ENCODE measurements around the gene PPP1R9A.

The PPP1R9A gene

GRCh38 chr7:94912085-94912484, 4.7 kb downstream of the PPP1R9A start:
- DNase-seq: no peak

DNA sequence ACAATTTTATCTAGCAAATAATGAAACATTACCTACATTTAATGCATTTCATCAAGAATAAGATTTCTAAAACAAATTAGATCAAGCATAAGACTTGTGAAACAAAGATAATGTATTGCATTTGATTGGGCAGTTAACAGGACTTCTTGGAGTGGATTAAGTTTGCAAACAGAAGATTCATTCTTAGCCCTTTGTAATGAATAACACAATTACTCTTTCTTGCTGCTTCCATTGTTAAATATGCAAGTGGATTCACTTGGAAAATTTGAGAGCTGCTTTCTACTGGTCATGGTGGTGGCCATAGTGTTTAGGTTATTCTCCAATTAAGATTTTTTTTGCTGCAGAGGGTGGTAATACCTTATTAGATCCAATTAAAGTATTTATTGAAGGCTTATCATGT, 6.0 kb downstream of the PPP1R9A start:
- DNase-seq: no peak

- no peak for DNase-seq
These were observed 14.5 kb downstream of the PPP1R9A start for GRCh38 chr7:94921911-94922310.

DNA sequence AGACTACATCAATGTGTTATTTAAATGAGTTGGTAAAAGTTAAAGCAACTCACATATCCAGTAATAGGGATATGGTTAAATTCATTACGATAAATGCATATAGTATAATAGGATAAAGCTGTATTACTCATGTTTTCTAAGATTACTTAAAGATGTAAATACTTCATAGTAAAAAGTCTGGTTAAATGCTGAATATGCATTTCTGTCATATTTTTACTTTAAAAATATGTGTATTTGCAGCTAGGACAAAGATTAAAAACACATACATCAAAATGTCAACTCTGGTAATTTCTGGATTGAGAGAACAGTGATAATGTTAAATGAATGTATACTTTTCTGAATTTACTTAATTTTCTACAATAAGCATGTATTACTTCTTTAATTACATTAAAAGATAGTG, 15.1 kb downstream of the PPP1R9A start:
- DNase-seq: no peak

DNA sequence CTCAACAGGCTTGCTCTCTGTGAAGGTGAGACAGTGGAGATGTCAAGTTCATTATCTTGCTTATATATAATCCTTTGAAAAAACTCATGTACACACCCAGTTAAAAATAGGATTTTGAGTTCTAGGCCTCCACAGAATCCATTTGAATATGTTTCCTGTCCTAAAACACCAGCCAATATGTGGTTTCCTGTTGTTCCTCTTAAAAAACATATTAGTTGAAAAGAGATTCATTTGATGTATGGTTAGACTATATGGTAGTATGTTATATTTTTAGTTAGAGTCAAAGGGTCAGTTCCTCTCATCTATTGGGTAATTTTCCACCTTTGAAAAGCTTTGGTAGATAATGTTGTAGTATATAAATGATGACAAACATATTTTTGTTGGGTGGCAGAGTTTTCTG, 16.0 kb downstream of the PPP1R9A start:
- DNase-seq: no peak

- DNase-seq: peak; percentile 60
These were observed 20.8 kb downstream of the PPP1R9A start for GRCh38 chr7:94928168-94928707.

DNA sequence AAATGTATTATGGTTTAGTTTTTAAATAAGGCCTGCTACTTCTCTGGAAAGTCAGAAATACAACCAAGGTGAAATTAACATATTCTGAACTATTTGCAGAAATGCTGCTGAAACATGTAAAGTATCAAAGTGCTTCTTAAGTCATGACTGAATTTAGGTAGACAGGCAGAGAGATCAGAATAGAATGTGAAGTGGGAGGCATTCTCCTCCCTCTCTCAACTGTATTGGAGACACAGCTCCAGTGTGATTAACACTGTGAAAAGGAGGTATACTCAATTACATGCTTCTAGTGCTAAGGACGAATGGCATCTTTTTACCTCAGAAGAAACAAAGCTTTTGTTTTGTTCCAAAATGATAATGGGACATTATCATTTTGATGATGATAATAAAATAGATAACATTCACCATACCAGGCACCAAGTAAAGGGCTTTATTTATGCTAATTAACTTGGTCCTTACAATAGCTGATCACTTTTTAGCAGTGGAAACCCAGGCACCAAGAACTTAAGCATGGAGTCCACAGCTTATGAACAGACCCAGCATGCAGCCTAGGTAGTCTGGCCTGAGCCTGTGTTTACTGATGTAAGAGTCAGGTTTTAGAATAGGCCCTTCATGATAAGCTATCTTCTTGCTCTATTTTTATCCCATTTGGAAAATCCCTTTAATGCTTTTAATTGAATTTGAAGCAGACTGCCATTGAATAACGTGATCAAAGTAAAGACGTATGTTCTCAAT, 26.0 kb downstream of the PPP1R9A start:
- no peak for DNase-seq

DNA sequence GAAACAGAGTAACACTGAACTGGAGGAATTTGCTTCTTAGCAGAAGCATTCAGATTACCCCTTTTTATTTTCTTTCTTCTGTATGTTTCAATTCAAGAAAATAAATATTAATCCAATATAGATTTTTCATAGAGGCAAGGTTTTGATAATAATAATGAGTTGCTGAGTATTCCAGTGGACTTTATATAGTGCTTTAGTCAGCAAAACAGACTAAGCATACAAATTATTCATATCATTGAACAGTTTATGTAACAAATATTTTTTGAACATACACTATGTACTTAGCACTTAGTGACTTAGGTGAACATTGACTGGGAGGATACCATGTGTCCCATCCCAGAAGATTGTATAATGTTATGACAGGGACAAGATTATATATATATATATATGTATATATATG, 32.0 kb downstream of the PPP1R9A start:
- DNase-seq: no peak

DNA sequence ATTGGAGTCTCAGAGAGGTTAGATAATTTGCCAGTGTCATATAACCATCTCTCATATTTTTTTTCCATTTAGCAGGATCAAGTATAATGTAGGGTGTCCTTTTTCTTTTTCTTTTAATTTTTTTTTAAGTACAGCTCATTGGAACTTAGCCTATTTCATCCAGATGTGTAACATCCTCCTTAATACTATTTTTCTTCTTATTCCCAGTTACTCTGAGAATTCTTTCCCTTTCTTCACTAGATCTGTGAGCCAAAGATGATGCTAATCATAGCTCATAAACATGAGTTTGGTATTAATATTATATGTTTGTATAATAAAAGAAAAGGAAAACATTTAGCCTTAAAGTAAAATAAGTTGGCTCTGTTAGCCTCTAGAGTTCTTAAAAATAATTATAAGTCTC, 32.8 kb downstream of the PPP1R9A start:
- no peak for DNase-seq

DNA sequence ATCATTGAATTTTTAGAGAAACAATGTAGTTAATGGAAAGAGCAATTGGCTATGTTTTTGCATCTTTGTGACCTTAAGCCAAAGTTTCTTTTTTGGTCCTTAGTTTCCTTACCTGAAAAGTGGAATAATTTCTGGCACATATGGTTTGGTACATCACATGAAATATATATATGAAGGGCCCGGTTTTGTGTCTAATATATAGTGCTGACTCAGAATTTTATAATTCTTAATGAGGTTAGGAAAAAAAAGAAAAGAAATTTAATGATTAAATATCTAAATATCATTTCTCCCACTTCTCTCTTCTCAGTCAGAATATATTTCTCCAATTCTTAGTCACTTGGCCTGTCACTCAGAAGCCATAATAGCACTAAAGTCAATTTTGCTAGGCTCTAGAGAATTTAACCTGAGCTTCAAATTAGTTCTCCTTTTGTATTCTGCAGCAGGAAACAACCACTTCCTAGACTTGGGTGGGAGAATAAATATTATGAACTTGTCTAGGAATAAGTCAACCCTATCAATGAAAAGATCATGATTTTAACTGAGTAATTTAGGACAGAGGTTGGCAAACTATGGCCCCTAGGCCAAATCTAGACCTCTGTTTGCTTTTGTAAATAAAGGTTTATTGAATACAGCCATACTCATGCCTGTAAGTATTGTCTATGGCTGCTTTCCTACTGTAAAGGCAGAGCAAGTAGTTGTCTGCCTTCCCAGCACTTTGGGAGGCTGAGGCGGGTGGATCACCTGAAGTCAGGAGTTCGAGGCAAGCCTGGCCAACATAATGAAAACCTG, 34.6 kb downstream of the PPP1R9A start:
- peak; percentile 30 for DNase-seq

DNA sequence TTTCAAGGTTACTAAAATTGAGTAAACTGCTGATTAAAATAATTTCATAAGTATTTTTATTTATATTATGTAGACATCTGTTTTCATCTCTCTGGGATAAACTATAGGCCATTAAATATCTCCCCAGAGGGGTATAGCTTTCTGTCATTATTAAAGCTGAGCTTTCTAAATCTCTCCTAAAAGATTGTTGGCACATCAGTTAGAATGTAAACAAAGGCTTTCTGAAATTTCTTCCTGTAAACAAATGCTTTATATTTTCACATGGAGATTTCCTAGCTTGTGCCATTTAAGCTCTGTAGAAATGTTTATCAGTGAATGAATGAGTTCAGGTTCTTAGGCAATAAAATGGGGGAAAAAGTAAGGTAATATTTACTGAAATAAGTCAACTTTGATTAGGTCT, 35.7 kb downstream of the PPP1R9A start:
- no peak for DNase-seq

DNA sequence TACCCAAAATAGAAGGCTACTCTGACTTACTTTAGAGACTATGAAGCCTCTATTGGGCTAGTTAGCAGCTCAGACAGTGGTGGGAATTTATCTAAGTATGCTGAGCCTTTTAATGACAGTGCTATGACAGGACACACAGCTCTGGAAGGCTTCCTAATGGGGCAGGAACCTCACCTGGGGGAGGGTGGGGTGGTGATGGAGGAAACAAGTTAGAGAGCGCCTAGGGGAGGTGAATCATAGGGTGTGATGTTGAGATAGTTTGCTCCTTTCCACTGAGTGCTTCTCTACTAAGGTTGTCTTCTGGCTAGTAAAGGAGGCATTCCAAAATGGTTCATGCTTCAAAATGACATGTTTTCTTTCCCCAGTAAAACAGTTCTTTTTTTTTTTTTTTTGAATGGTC, 42.1 kb downstream of the PPP1R9A start:
- DNase-seq: no peak

GRCh38 chr7:94955807-94956206, 48.4 kb downstream of the PPP1R9A start:
- DNase-seq: no peak

- DNase-seq: no peak
These were observed 49.7 kb downstream of the PPP1R9A start for GRCh38 chr7:94957061-94957460.

DNA sequence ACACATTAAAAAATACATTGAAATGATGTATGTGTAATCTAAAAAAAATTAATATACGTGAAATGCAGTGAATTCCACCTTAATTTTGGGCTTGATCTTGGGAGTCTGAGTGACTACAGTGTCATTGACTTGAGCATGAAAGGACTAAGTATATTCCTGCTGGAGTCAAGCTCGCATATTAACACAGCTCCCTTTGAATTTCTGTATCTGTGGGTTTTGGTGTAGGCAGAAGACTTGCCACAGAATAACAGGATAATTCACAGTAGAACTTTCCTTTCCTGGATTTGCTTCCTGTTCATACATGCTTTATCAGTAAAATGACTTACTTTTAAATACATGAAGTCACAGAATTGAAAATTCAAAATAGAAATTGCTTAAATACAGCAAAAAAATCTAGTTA, 55.3 kb downstream of the PPP1R9A start:
- no peak for DNase-seq

DNA sequence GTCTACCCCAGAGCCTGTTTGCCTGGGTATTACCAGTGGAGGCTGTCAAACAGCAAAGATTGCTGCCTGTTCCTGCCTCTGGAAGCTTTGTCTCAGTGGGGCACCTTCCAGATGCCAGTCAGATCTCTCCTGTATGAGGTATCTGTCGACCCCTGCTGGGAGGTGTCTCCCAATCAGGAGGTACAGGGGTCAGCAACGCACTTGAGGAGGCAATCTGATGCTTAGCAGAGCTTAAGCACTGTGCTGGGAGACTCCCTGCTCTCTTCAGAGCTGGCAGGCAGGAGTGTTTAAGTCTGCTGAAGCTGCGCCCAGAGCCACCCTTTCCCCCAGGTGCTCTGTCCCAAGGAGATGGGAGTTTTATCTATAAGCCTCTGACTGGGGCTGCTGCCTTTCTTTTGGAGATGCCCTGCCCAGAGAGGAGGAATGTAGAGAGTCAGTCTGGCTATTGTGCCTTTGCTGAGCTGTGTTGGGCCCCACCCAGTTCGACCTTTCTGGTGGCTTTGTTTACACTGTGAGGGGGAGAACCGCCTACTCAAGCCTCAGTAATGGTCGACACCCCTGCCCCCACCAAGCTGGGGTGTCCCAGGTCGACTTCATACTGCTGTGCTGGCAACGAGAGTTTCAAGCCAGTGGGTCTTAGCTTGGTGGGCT, 62.2 kb downstream of the PPP1R9A start:
- no peak for DNase-seq

GRCh38 chr7:94970085-94970576, 62.7 kb downstream of the PPP1R9A start:
- DNase-seq: no peak

GRCh38 chr7:94971051-94971867, 63.9 kb downstream of the PPP1R9A start:
- peak; percentile 22 for DNase-seq

- peak; percentile 83 for DNase-seq
These were observed 64.9 kb downstream of the PPP1R9A start for GRCh38 chr7:94972296-94972695.

GRCh38 chr7:94973844-94974243, 66.5 kb downstream of the PPP1R9A start:
- no peak for DNase-seq

GRCh38 chr7:94974423-94974822, 67.0 kb downstream of the PPP1R9A start:
- DNase-seq: no peak

GRCh38 chr7:94975336-94975735, 67.9 kb downstream of the PPP1R9A start:
- DNase-seq: peak; percentile 15

Measured in DMS53 (cell line).